ENCODE data around the gene TANGO6. TPM values are rescaled to one million over a fixed set of nuclear protein-coding genes. Genes with fewer than 3 reads are reported as not detected.
"Not testable (repeated sequence)": the region's sequence is repeated elsewhere in the genome, so short reads cannot be mapped to it uniquely, and the experiment has no call there.

The TANGO6 gene
- 6.2 TPM for polyA plus RNA-seq (ENCODE audit: insufficient read length)
- long read RNA-seq, donor 1: 0 reads
- long read RNA-seq, donor 2: 0 reads
- long read RNA-seq, donor 3: 0 reads
- long read RNA-seq, donor 4: 0 reads
- long read RNA-seq, donor 5: 0 reads
- long read RNA-seq, donor 6, partial matches to known transcripts: 0 of 2 reads
- long read RNA-seq, donor 6, other reads (novel, unspliced or antisense): 0 of 2 reads
- long read RNA-seq, donor 7, full-length matches to known transcripts: 1 of 1 reads
- long read RNA-seq, donor 7, partial matches to known transcripts: 0 of 1 reads
- long read RNA-seq, donor 7, other reads (novel, unspliced or antisense): 0 of 1 reads
- long read RNA-seq, donor 8: 0 reads

DNA sequence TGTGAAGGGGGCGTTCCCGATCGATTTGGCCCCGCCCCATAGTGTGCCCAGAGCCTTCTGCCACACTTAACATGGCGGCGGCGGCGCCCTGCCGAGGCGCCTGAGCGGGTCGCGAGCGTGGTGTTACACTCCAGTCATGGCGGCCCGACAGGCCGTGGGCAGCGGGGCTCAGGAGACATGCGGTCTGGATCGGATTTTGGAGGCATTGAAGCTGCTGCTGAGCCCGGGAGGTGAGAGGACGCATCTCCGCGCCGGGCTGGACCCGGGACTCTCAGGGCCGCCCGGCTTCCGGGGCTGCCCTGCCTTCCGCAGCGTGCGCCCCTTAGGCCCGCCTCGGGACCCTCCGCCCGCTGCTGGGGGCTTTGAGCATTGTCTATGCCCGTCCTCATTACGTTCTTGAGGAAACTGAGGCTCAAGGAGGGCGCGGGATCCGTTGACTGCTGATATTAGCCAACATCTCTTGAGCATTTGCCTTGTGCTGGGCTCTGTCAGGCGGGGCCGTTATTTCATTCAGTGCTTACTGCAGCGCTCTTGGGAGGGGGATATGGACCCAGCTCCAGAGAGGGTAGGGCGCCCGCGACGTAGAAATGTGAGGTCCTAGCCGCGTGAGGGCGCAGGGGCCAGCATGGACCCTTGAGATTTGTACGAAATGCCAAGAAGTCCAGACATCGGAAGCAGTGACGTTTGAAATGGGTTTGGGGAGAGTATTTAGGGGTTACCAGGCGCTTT is at the start of gene TANGO6:
Gene TANGO6 (plus strand): TSS at position 50 of the 729 bp plus-strand sequence. CDS start 87 bp downstream, at position 137.
- peak; percentile 81 for DNase-seq

DNA sequence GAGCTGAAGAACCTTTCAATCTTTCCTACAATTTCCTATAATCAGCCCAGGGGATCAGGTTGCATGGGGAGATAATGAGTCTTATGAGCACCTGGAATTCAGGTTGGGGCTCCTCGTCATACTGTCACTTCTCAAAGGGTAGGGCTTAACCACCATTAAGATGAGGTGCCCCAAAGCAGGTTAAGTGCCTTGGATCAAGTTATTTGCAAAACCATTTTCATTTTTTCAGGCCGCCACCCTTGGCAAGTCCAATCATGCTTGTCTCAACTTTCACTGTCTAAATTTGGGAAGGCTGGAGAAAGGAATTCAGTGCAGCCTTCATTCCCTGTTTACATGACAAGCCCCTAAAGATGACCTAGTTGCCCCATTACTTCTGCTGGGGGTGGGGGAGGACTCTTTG is 44.9 kb upstream of the TANGO6 start:
- DNase-seq: no peak

DNA sequence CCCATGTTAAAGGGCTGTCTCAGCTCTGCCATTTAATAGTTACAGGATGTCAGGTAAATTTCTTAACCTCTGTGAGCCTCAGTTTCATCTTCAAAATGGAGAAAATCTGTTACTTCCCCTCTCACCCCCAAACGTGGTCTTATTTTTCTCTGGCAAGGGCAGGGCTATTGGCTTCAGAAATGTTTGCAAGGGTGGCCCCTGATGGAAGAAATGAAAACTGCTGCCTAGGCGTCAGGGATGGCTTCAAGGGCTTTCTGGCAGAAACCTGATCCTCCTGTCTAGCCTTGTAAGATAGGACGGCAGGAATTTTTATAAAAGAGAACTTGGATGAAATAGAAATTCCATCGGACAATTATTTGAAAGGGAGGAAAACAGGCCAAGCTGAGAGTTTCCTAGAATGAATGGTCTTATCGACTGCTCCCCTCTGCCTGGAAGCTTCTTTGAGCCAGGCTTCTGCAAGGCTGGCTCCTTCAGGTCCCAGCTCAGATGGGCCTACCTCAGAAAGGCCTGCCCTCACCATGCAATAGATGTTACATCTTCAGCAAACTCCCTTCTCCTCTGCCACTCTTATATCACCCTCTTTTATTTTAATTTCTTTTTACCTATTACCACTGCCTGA is 43.0 kb upstream of the TANGO6 start:
- DNase-seq: peak; percentile 87

DNA sequence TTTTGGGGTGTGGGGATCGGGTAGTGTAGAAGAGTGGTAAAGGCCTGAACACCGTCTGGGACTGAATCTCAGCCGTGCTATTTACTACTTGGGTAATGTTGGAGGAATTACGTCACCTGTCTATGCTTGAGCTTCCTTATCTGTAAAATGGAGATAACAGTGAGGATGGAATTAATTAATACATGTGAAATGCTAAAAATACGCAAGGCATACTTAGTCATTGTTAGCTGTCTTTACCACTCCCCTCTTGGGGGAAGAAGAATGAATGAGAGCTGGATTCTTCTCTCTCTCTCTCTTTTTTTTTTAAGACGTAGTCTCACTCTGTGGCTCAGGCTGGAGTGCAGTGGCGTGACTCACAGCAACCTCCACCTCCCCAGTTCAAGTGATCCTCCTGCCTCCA is 41.1 kb upstream of the TANGO6 start:
- DNase-seq: no peak

DNA sequence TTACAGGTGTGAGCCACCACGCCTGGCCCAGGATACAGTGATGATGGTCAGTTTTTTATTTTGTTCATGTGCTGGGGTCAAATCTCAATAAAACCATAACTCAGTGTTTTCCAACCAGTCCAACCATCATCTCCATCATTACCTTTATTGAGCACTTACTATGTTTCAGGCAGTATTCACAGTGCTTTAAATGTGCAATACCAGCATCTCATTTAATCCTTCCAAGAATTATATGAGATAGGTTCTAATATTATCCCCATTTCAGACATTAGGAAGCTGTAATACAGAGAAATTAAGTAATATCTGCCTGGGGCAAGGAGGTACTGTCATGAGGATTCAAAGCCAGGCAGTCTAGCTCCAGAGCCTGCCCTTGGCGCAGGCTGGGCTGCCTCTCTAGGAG is 36.9 kb upstream of the TANGO6 start:
- no peak for DNase-seq

DNA sequence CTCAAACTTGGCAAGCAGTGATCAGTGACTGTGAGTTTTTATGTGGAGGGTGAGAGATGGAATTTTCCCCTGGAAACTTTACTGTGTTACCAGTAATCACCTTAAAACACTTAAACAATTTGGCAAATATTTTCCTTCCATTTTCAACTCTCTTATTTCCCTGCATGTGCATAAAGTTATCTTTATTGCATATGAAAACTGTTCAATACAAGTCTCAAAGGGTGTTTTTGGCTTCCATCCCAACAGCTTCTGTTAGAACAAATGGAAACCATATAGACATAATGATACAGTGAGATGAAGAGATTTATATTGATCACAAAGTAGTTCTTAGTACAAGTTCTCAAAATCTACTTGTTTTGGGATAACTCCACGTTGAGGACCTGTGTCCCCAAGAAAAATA is 36.4 kb upstream of the TANGO6 start:
- no peak for DNase-seq

GRCh38 chr16:68814516-68814915 is 28.8 kb upstream of the TANGO6 start:
- no peak for DNase-seq

- no peak for DNase-seq
These were observed 19.8 kb upstream of the TANGO6 start for GRCh38 chr16:68823401-68824135.

- no peak for DNase-seq
These were observed 17.9 kb upstream of the TANGO6 start for GRCh38 chr16:68825427-68825826.

DNA sequence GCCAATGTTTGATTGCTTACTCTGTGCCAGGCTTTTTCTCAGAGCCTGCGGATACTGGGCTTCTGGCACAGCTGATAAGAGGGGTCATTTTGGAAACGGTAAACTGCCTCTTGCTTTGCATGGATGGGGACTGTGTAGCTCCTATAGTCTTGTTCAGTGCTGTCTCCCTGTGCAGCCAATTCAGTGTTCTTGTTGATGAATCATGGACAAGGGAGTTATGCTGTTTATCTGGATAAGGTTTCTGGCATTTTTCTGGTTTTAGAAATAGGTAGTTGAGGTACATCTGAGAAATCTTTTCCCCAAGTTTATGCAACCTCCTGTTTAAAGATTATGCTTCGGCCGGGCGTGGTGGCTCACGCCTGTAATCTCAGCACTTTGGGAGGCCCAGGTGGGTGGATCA is 16.7 kb upstream of the TANGO6 start:
- no peak for DNase-seq

- no peak for DNase-seq
These were observed 10.1 kb upstream of the TANGO6 start for GRCh38 chr16:68833251-68833650.

DNA sequence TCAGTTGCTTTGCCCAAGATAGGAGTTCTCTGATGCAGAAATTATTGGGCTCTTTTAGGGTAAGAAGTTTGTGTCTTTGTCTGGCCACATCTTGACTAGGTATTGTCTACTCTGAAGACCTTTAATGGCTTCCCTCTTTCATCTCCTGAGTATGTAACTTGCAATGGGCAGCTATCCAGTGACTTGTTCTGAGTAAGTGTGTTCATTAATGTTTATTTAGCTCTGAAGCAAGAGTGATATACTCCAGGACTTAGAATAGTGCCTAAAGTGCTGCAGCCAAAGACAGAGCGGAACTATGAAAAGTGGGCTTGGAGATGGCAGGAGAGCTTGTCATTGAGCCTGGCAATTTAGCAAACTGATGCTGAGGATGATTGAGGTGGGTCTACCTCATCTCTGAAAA is 8.8 kb upstream of the TANGO6 start:
- DNase-seq: no peak

- no peak for DNase-seq
These were observed 7.4 kb upstream of the TANGO6 start for GRCh38 chr16:68835970-68836369.

DNA sequence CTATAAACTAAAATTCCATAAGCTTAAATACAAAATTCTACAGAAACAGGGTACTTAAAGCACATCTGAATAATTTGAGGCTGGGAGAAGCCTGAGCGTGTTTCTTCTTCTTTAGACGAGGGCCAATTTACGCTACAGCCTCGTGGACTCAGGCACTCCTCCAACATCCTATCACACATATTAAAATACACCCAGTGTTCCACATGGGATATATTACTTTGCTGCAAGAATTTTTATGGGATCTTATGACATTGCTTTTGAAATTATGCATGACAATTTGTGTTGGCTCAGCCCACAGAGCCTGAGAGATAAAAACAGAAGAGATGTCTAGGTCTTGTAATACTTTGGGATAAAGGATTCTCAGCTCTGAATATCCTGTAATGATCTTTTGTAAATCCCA is 3.5 kb upstream of the TANGO6 start:
- no peak for DNase-seq

- not testable (repeated sequence) for DNase-seq
These were observed 308 bp upstream of the TANGO6 start for GRCh38 chr16:68842964-68843481.

GRCh38 chr16:68844211-68844564 is 857 bp downstream of the TANGO6 start:
- DNase-seq: no peak

DNA sequence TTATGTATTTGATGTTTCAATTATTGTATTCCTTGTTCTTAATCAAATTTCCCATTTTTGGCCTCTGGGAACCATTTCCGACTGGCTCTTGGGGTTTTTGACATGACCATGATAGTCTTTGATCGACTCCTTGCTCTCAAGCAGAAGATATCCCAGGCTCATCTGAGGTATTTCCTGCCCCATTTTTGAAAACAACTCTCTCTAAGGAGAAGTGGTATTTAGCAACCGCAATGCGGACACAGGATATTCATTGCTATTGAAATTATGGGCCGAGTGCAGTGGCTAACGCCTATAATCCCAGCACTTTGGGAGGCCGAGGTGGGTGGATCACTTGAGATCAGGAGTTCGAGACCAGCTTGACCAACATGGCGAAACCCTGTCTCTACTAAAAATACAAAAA is 5.5 kb downstream of the TANGO6 start:
- DNase-seq: no peak

- no peak for DNase-seq
These were observed 7.2 kb downstream of the TANGO6 start for GRCh38 chr16:68850481-68850880.

GRCh38 chr16:68851601-68852000 is 8.3 kb downstream of the TANGO6 start:
- DNase-seq: no peak

DNA sequence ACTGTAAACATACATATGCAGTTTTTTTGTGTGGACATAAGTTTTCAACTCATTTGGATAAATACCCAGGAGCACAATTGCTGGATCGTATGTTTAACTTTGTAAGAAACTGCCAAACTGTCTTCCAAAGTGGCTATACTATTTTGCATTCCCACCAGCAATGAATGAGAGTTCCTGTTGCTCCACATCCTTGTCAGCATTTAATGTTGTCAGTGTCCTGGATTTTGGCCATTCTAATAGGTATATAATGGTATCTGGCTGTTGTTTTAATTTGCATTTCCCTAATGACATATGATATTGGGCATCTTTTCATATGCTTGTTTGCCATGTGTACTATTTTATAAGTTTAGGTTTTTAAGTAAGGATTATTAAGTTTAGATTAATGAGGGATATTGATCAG is 14.1 kb downstream of the TANGO6 start:
- DNase-seq: no peak

DNA sequence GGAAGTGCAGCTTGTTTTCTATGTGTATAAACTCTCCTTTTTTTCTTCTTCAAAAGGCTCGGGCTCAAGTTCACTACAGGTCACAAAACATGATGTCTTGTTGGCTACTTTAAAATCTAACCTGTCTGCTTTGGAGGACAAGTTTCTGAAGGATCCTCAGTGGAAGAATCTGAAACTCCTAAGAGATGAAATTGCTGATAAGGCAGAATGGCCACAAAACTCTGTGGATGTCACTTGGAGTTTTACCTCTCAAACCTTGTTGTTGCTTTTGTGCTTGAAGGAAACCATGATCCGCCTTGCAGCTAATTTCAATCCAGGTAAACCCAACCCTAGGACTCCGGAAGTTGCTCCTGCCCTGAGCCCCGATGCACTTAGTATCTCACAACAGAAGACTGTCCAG is 16.5 kb downstream of the TANGO6 start:
- no peak for DNase-seq

All from left kidney (tissue), 8 donors.